ENCODE data around the gene TMEM138.

DNA sequence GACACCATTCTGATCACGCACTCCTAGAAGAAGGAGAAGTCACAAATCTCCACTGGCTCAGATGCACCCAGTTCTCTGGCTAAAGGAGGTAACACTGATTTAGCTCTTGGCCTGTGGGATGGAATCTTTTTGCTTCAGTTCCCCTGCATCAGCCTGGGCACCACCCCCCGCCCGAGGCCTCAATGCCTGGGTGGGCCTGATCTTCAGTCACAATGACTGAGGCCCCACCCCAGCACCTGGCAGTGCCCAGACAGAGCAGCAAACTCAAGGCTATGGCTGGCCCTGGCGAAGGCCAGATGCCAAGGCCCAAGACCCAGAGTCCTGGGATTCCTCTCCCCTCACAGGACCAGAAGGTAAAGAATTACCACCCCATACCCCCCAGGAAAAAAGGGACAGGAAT, 5.5 kb upstream of the TMEM138 start:
- TF ChIP-seq, protein P1, sequence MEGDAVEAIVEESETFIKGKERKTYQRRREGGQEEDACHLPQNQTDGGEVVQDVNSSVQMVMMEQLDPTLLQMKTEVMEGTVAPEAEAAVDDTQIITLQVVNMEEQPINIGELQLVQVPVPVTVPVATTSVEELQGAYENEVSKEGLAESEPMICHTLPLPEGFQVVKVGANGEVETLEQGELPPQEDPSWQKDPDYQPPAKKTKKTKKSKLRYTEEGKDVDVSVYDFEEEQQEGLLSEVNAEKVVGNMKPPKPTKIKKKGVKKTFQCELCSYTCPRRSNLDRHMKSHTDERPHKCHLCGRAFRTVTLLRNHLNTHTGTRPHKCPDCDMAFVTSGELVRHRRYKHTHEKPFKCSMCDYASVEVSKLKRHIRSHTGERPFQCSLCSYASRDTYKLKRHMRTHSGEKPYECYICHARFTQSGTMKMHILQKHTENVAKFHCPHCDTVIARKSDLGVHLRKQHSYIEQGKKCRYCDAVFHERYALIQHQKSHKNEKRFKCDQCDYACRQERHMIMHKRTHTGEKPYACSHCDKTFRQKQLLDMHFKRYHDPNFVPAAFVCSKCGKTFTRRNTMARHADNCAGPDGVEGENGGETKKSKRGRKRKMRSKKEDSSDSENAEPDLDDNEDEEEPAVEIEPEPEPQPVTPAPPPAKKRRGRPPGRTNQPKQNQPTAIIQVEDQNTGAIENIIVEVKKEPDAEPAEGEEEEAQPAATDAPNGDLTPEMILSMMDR (IDR thresholded peaks at IDR 0.05): no peak
- TF ChIP-seq POLR2A (IDR thresholded peaks at IDR 0.05): no peak
